Stomach (tissue), 9 donors: Measurements from ENCODE around the gene OPCML. TPM values are rescaled to one million over a fixed set of nuclear protein-coding genes. Genes with fewer than 3 reads are reported as not detected.
A peak's percentile ranks its signal among the peaks of the same experiment; 100 is the strongest.

Experiments
- DNase-seq, 2 donors: peaks; one replicate each; pipeline versions ENCODE4 v3.0.0 to v3.0.0-alpha.2; 2013 to 2019
- H3K27ac ChIP-seq, 5 donors: fragments of 200-600 bp in 4 of 5; sonication (generic) in 4 of 5; one replicate each; pipeline ENCODE4 v1.5.1; 2013 to 2019; ENCODE audit warnings: mild to moderate bottlenecking in 1 of 5, moderate library complexity in 1 of 5
- H3K27me3 ChIP-seq, 3 donors: fragments of 200-600 bp; sonication (generic); one replicate each; pipeline ENCODE4 v1.5.1; 2017 to 2019; ENCODE audit warnings: mixed run types in 1 of 3
- H3K36me3 ChIP-seq, 4 donors: fragments of 200-600 bp; sonication (generic); 1 replicate in 3 of 4; 2 replicates in 1 of 4; pipeline ENCODE4 v1.5.1; 2016 to 2019
- H3K4me1 ChIP-seq, 4 donors: fragments of 200-600 bp; sonication (generic); one replicate each; pipeline ENCODE4 v1.5.1; 2016 to 2019
- H3K4me3 ChIP-seq, 4 donors: fragments of 200-600 bp; sonication (generic) in 3 of 4; one replicate each; pipeline ENCODE4 v1.5.1; 2016 to 2019; ENCODE audit warnings: mild to moderate bottlenecking in 1 of 4
- H3K9me3 ChIP-seq, 4 donors: fragments of 200-600 bp; sonication (generic); one replicate each; pipeline ENCODE4 v1.5.1; 2016 to 2019
- EP300 ChIP-seq: sonication (generic); formaldehyde crosslinking; IDR thresholded peaks from one replicate; pipeline ENCODE4 v1.6.1; 2017; ENCODE audit warnings: antibody characterized with exemption
- POLR2A ChIP-seq, 4 donors: fragments of 450-650 bp; IDR thresholded peaks; one replicate each; pipeline ENCODE4 v1.6.1; 2016; ENCODE audit warnings: antibody characterized with exemption in 4 of 4, control low read depth in 2 of 4, mild to moderate bottlenecking in 1 of 4, moderate library complexity in 1 of 4
- POLR2AphosphoS5 ChIP-seq, 3 donors: sonication (generic); formaldehyde crosslinking; IDR thresholded peaks; one replicate each; pipeline ENCODE4 v1.6.1; 2016; ENCODE audit warnings: antibody characterized with exemption in 3 of 3
- WGBS, 5 donors: extraction: QIAGEN DNeasy Blood & Tissue Kit in 3 of 5; methylation state at CpG; one replicate each; pipeline versions ENCODE4 v1.1.5 to v1.1.7; 2013 to 2018; 5-methylcytosine and 5-hydroxymethylcytosine counted together
- intact Hi-C: fragments of 100-400 bp; cut with DNase I; formaldehyde crosslinking; loops from one replicate; pipeline ENCODE4 v1.15.1; 2023; ENCODE audit warnings: low total_unique reads
- polyA plus RNA-seq, 3 donors: library from polyadenylated mRNA; stranded (reverse); fragments of 200-250 nt; gene quantifications; one replicate each; pipeline ENCODE4 v1.2.3, GENCODE V29; 2013
- total RNA-seq, 5 donors: library from RNA; depleted of rRNA; stranded (reverse); fragments of >200 nt; gene quantifications; one replicate each; pipeline versions ENCODE4 v1.1.0 to v1.2.3, GENCODE V29; 2014 to 2016
- TF ChIP-seq, protein P1 (sequence below), 7 experiments: fragments of 450-650 bp in 4 of 7; fragments of 200-600 bp in 3 of 7; sonication (generic) in 3 of 7; IDR thresholded peaks; one replicate each; pipeline ENCODE4 v1.5.1; 2016 to 2019; ENCODE audit warnings: antibody characterized with exemption in 7 of 7, control low read depth in 2 of 7, mild to moderate bottlenecking in 1 of 7
- donor health status: healthy with polysubstance abuse.
- donor health status: Bipolar disorder and iron deficiency.
- donor health status: healthy.

OPCML gene
- total and polyA plus RNA-seq, 8 donors: 0.03 to 0.92 (median 0.55) TPM; not detected in 3

DNA sequence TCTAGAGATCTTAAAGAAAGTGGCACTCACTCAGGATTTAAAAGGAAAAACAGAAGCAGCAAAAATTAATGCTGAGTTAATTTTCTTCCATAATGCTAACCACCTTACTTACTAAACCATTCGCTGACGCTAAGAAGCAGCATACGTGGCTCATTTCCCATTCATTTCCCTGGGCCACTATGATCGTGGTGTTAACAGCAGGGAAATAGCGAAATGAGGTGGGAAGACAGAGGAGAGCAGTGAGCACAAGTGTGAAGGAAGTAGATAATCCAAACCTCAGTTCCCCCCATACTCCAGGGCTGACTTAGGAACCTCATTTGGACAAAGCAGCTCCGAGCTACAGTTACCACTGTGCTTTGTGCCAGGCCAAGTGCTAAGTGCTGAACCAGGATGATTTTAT, 723.2 kb downstream of the OPCML start:
- H3K4me3 ChIP-seq: no peak overlapping the region
- no peaks in the 10 kb centered on the region for H3K36me3 ChIP-seq
- intact Hi-C loops: no loop called here
- no peaks in the 10 kb centered on the region for H3K4me1 ChIP-seq
- no peaks in the 10 kb centered on the region for H3K9me3 ChIP-seq
- DNase-seq: no peak
- no peaks in the 10 kb centered on the region for H3K27me3 ChIP-seq
- WGBS, 5 donors: 64 to 82% (median 72%) methylated on average over 6 of the region's 6 CpGs
- TF ChIP-seq, protein P1, sequence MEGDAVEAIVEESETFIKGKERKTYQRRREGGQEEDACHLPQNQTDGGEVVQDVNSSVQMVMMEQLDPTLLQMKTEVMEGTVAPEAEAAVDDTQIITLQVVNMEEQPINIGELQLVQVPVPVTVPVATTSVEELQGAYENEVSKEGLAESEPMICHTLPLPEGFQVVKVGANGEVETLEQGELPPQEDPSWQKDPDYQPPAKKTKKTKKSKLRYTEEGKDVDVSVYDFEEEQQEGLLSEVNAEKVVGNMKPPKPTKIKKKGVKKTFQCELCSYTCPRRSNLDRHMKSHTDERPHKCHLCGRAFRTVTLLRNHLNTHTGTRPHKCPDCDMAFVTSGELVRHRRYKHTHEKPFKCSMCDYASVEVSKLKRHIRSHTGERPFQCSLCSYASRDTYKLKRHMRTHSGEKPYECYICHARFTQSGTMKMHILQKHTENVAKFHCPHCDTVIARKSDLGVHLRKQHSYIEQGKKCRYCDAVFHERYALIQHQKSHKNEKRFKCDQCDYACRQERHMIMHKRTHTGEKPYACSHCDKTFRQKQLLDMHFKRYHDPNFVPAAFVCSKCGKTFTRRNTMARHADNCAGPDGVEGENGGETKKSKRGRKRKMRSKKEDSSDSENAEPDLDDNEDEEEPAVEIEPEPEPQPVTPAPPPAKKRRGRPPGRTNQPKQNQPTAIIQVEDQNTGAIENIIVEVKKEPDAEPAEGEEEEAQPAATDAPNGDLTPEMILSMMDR (IDR thresholded peaks at IDR 0.05): no peak
- TF ChIP-seq EP300: no peak
- no peak for TF ChIP-seq POLR2AphosphoS5 (IDR thresholded peaks at IDR 0.05)
- TF ChIP-seq POLR2A (IDR thresholded peaks at IDR 0.05): no peak
- H3K27ac ChIP-seq: no peak overlapping the region

DNA sequence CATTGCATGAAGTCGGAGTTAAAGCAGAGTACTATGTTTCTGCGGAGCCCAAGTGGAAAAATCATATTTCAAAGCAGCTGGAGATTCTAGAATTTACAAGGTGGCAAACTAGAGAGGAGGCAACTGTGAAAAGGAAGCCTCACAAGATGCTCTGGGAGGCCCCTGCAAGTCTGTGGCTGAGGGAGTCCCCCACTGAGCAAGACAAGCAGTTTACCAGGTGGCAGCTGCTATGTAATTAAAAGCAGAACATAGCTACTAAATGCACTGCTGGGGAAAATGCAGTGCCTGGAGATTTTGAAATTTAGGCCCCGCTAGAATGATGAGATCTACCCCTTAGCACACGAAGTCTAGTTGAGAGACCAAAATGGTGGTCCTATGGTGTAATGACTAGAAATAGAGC, 728.0 kb downstream of the OPCML start:
- DNase-seq: no peak
- H3K4me3 ChIP-seq: no peak overlapping the region
- intact Hi-C loops: no loop called here
- H3K27ac ChIP-seq: no peak overlapping the region
- H3K27me3 ChIP-seq: no peaks in the 10 kb centered on the region
- WGBS, 5 donors: 86 to 93% (median 90%) methylated on average over 4 of the region's 4 CpGs
- H3K4me1 ChIP-seq: no peaks in the 10 kb centered on the region
- H3K9me3 ChIP-seq: no peaks in the 10 kb centered on the region
- TF ChIP-seq POLR2AphosphoS5 (IDR thresholded peaks at IDR 0.05): no peak
- TF ChIP-seq, protein P1 (IDR thresholded peaks at IDR 0.05): no peak
- TF ChIP-seq POLR2A (IDR thresholded peaks at IDR 0.05): no peak
- no peak for TF ChIP-seq EP300
- no peaks in the 10 kb centered on the region for H3K36me3 ChIP-seq

DNA sequence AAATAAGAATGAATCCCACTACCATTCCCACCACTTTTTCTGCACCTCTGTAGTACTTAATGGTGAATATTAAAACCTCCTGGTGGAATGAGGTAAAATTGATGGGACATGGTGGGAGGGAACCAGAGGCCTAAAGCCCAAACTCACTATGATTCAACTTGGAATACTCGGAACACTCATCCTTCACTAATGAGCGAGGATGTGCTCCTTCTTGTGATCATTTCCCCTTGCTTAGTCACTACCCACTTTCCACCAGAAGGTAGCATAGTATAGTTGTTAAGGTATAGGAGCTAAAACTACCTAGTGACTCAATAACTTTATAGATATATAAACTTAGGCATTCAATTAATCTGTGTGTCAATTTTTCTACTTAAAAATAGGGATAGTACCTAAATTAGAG, 728.9 kb downstream of the OPCML start:
- Histone ChIP-seq H3K4me3 (no peak overlapping the region), H3K9me3 (no peaks in the 10 kb centered on the region), H3K27ac (no peak overlapping the region), H3K36me3 (no peaks in the 10 kb centered on the region), H3K27me3 (no peaks in the 10 kb centered on the region), H3K4me1 (no peaks in the 10 kb centered on the region)
- intact Hi-C loops: no loop called here
- 80 to 89% (median 87%) methylated on average over 2 of the region's 2 CpGs for WGBS, 5 donors
- DNase-seq: no peak
- TF ChIP-seq EP300: no peak
- no peak for TF ChIP-seq POLR2A (IDR thresholded peaks at IDR 0.05)
- no peak for TF ChIP-seq POLR2AphosphoS5 (IDR thresholded peaks at IDR 0.05)
- TF ChIP-seq, protein P1 (IDR thresholded peaks at IDR 0.05): no peak

DNA sequence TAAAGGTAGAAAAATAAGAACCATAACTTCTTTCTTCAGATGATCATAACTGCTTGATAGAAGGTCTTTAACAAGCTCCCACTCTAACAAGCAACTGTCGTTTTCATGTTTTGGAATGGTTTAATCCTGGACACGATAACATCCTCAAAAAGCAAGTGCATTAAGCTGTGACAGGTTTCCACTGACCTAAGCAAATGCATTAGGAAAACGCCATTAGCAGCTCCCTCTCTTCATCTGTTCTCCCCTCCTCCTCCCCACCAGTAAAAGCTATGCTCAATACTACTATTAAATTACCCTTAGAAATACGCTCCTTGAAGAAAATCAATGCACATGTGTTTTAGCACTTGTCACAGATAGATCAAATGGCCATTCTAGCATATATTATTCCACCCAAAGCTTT, 729.4 kb downstream of the OPCML start:
- Histone ChIP-seq H3K9me3 (no peaks in the 10 kb centered on the region), H3K27me3 (no peaks in the 10 kb centered on the region), H3K4me1 (no peaks in the 10 kb centered on the region), H3K4me3 (no peak overlapping the region), H3K36me3 (no peaks in the 10 kb centered on the region), H3K27ac (no peak overlapping the region)
- no peak for TF ChIP-seq POLR2AphosphoS5 (IDR thresholded peaks at IDR 0.05)
- TF ChIP-seq, protein P1 (IDR thresholded peaks at IDR 0.05): no peak
- no peak for TF ChIP-seq POLR2A (IDR thresholded peaks at IDR 0.05)
- no peak for TF ChIP-seq EP300
- intact Hi-C loops: no loop called here
- DNase-seq: peak in 1 of 2 donors; percentile 24
- 51 to 71% (median 67%) methylated on average over 4 of the region's 4 CpGs for WGBS, 5 donors
